Activated CD8-positive, alpha-beta memory T cell treated with anti-CD3 and anti-CD28 coated beads, Interleukin-2, amount 50 U/mL, for 1 hour (primary cell): Measurements from ENCODE around the gene ANO10.

ENCODE experiments used
- DNase-seq: peaks from one replicate; pipeline ENCODE4 v3.0.0-alpha.2; 2020; ENCODE audit errors: extremely low read depth

Gene ANO10

DNA sequence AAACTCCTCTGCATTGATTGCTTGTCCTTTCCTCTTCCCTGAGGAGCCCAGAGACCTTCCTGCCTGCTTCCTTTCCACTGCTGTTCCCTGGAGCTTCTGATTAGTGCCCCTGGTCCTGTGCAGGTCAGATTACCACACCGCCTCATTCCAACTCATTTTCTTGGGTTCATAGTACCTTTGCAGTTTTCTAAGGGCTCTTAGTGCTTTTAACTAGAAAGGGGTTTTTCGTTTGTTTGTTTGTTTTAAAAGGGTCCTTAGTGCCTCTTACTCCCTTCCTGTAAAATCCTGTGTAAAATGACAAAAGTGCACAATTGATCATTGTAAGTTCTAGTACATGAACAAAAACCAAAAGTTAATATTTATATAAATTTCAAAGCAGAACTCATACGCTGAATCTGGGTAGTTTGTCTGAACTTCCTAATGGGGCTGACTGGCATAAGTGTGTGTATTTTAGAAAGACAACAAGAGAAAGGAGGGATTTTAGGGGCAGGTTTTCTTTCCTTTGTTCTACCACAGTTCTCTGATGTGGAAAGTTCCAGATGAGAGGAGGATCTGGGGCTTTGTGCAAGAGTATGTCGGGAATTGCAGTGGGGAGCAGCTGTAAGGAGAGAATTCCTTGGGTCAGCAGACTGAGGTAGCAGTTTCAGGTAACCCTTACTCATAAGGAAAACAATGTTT, 304.9 kb downstream of the ANO10 start:
- no peak for DNase-seq
